ENCODE results near the gene RARS2. TPM values are rescaled to one million over a fixed set of nuclear protein-coding genes. Genes with fewer than 3 reads are reported as not detected.

The RARS2 gene
- total RNA-seq, 4 donors from 2014 or later = 25.1 to 28.3 (median 26.9) TPM

GRCh38 chr6:87534377-87535047 lies 55.3 kb downstream of the RARS2 start:
- no peak for TF ChIP-seq EP300 (IDR thresholded peaks at IDR 0.05; ENCODE audit: low read depth)
- DNase-seq = no peak
- Histone ChIP-seq H3K36me3 (peaks cover 0 to 11% (median 5%) of the 10 kb centered on the region in 4 donors), H3K4me1 (peaks cover 0 to 9% (median 0%) of the 10 kb centered on the region in 4 donors), H3K27me3 (no peaks in the 10 kb centered on the region), H3K4me3 (no peak overlapping the region), H3K27ac (no peak overlapping the region), H3K9me3 (no peaks in the 10 kb centered on the region)
- WGBS, 2 donors (ENCODE audit: low coverage in 1 of 2) = 89 to 100% methylated on average over 2 of the region's 2 CpGs
- in situ Hi-C loops (cut with MboI; ENCODE audit: low pct_ligation_motif_present in 1 of 4, low pct_unique_long_range_greater_than_20kb in 1 of 4, low sequenced_read_pairs in 3 of 4) (no loop called here), intact Hi-C loops (cut with DNase I; ENCODE audit: low total_unique reads) (no loop called here)

GRCh38 chr6:87529221-87529620 lies 60.6 kb downstream of the RARS2 start:
- intact Hi-C loops (cut with DNase I; ENCODE audit: low total_unique reads) = no loop called here
- no peak for TF ChIP-seq CTCF (IDR thresholded peaks at IDR 0.05)
- Histone ChIP-seq H3K4me1 (no peaks in the 10 kb centered on the region), H3K27ac (no peak overlapping the region), H3K27me3 (no peaks in the 10 kb centered on the region), H3K4me3 (no peak overlapping the region), H3K36me3 (peaks cover 0 to 31% (median 8%) of the 10 kb centered on the region in 4 donors), H3K9me3 (no peaks in the 10 kb centered on the region)
- in situ Hi-C loops (cut with MboI; ENCODE audit: low pct_ligation_motif_present in 1 of 4, low pct_unique_long_range_greater_than_20kb in 1 of 4, low sequenced_read_pairs in 3 of 4) = no loop called here
- WGBS, 2 donors (ENCODE audit: low coverage in 1 of 2) = 100% methylated on average over 1 of the region's 1 CpG
- no peak for DNase-seq

- Histone ChIP-seq H3K27me3 (no peaks in the 10 kb centered on the region), H3K4me3 (no peak overlapping the region), H3K27ac (no peak overlapping the region), H3K4me1 (no peaks in the 10 kb centered on the region), H3K36me3 (peaks cover 0 to 43% (median 20%) of the 10 kb centered on the region in 4 donors), H3K9me3 (no peaks in the 10 kb centered on the region)
- TF ChIP-seq POLR2AphosphoS5 (IDR thresholded peaks at IDR 0.05) (no peak), POLR2A (IDR thresholded peaks at IDR 0.05) (no peak), EP300 (IDR thresholded peaks at IDR 0.05; ENCODE audit: low read depth) (no peak), CTCF (IDR thresholded peaks at IDR 0.05) (no peak)
- in situ Hi-C loops (cut with MboI; ENCODE audit: low pct_ligation_motif_present in 1 of 4, low pct_unique_long_range_greater_than_20kb in 1 of 4, low sequenced_read_pairs in 3 of 4) (no loop called here), intact Hi-C loops (cut with DNase I; ENCODE audit: low total_unique reads) (no loop called here)
- no peak for DNase-seq
- WGBS, 2 donors (ENCODE audit: low coverage in 1 of 2) = 95% methylated on average over 3 of the region's 3 CpGs; no CpG with 5 or more reads in 1 of the 2 donors
These were observed 67.1 kb downstream of the RARS2 start for GRCh38 chr6:87522686-87523085.

GRCh38 chr6:87518453-87518852 lies 71.3 kb downstream of the RARS2 start:
- Histone ChIP-seq H3K27me3 (no peaks in the 10 kb centered on the region), H3K4me1 (no peaks in the 10 kb centered on the region), H3K9me3 (no peaks in the 10 kb centered on the region), H3K36me3 (peaks cover 0 to 61% (median 31%) of the 10 kb centered on the region in 4 donors), H3K27ac (no peak overlapping the region), H3K4me3 (no peak overlapping the region)
- 96 to 100% methylated on average over 2 to 8 of the region's 8 CpGs for WGBS, 2 donors (ENCODE audit: low coverage in 1 of 2)
- intact Hi-C loops (cut with DNase I; ENCODE audit: low total_unique reads) (no loop called here), in situ Hi-C loops (cut with MboI; ENCODE audit: low pct_ligation_motif_present in 1 of 4, low pct_unique_long_range_greater_than_20kb in 1 of 4, low sequenced_read_pairs in 3 of 4) (no loop called here)
- no peak for DNase-seq
- no peak for TF ChIP-seq CTCF (IDR thresholded peaks at IDR 0.05)
- no peak for TF ChIP-seq EP300 (IDR thresholded peaks at IDR 0.05; ENCODE audit: low read depth)
- TF ChIP-seq POLR2A (IDR thresholded peaks at IDR 0.05) = no peak
- TF ChIP-seq POLR2AphosphoS5 (IDR thresholded peaks at IDR 0.05) = no peak

- no peak for TF ChIP-seq POLR2AphosphoS5 (IDR thresholded peaks at IDR 0.05)
- no peak for TF ChIP-seq EP300 (IDR thresholded peaks at IDR 0.05; ENCODE audit: low read depth)
- TF ChIP-seq CTCF (IDR thresholded peaks at IDR 0.05) = no peak
- no peak for TF ChIP-seq POLR2A (IDR thresholded peaks at IDR 0.05)
- no peak for DNase-seq
- WGBS, 2 donors (ENCODE audit: low coverage in 1 of 2) = 55 to 61% methylated on average over 2 of the region's 2 CpGs
- no peak overlapping the region for H3K27ac ChIP-seq
- in situ Hi-C loops (cut with MboI; ENCODE audit: low pct_ligation_motif_present in 1 of 4, low pct_unique_long_range_greater_than_20kb in 1 of 4, low sequenced_read_pairs in 3 of 4) = no loop called here
- H3K4me1 ChIP-seq = no peaks in the 10 kb centered on the region
- no peaks in the 10 kb centered on the region for H3K27me3 ChIP-seq
- H3K4me3 ChIP-seq = no peak overlapping the region
- no peaks in the 10 kb centered on the region for H3K9me3 ChIP-seq
- H3K36me3 ChIP-seq = peaks cover 0 to 76% (median 31%) of the 10 kb centered on the region in 4 donors
- intact Hi-C loops (cut with DNase I; ENCODE audit: low total_unique reads) = no loop called here
These were observed 75.0 kb downstream of the RARS2 start for GRCh38 chr6:87514831-87515230.

All from transverse colon (tissue), 4 donors.